ENCODE results near the gene FAHD1. TPM values are rescaled to one million over a fixed set of nuclear protein-coding genes. Genes with fewer than 3 reads are reported as not detected.

FAHD1 gene
- total RNA-seq, 1 donor from 2014 or later = 60.7 TPM

DNA sequence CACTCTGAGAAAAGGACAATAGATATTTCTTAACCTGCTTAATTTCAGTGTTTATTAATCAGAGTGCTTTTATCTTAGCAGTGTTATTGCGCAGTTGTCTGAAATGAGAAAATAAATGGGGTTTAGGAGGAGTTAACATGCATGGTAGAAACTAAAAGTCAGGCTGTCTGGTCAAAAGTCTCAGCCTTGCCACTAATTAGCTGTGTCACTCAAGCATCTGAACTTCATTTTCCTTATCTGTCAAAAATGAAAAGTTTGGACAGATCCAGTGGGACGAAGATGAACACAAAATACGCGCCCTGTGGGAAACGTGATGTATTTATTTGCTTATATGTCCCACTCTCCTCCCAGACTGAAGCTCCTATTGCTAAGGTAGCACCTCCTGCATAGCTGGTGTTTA, 51.2 kb downstream of the FAHD1 start:
- DNase-seq (ENCODE audit: extremely low read depth, low read depth, low spot score) = no peak

Other genes starting within 250 kb of the FAHD1 start
- 15.8 and 17.7 TPM in 2 replicates for gene IFT140, start 215.1 kb upstream of the FAHD1 start, total RNA-seq
- 11.8 and 18.4 TPM in 2 replicates for gene CRAMP1, start 214.8 kb upstream of the FAHD1 start, total RNA-seq
- gene JPT2, start 148.9 kb upstream of the FAHD1 start, total RNA-seq = 76.3 and 125 TPM in 2 replicates
- gene MAPK8IP3, start 121.0 kb upstream of the FAHD1 start, total RNA-seq = 47.0 and 75.6 TPM in 2 replicates
- gene NME3, start 55.7 kb upstream of the FAHD1 start, total RNA-seq = 70.4 and 72.6 TPM in 2 replicates
- 6.1 and 8.8 TPM in 2 replicates for gene EME2, start 54.4 kb upstream of the FAHD1 start, total RNA-seq
- 105 and 120 TPM in 2 replicates for gene MRPS34, start 54.1 kb upstream of the FAHD1 start, total RNA-seq
- 36.2 and 63.6 TPM in 2 replicates for gene SPSB3, start 44.6 kb upstream of the FAHD1 start, total RNA-seq
- 114 and 135 TPM in 2 replicates for gene NUBP2, start 44.2 kb upstream of the FAHD1 start, total RNA-seq
- not detected in 2 replicates for gene IGFALS, start 33.5 kb upstream of the FAHD1 start, total RNA-seq
- gene HAGH, start 381 bp upstream of the FAHD1 start, total RNA-seq = 91.5 and 116 TPM in 2 replicates
- 0.10 and 0.88 TPM in 2 replicates for gene MEIOB, start 45.0 kb downstream of the FAHD1 start, total RNA-seq
- gene HS3ST6, start 91.2 kb downstream of the FAHD1 start, total RNA-seq = not detected in 2 replicates
- gene MSRB1, start 116.0 kb downstream of the FAHD1 start, total RNA-seq = 12.8 and 18.4 TPM in 2 replicates
- not detected in 2 replicates for gene RPL3L, start 127.5 kb downstream of the FAHD1 start, total RNA-seq
- 262 and 265 TPM in 2 replicates for gene NDUFB10, start 132.3 kb downstream of the FAHD1 start, total RNA-seq
- gene RPS2, start 137.6 kb downstream of the FAHD1 start, total RNA-seq = 2,366 and 3,192 TPM in 2 replicates
- gene RNF151, start 139.7 kb downstream of the FAHD1 start, total RNA-seq = not detected in 2 replicates
- gene TBL3, start 144.8 kb downstream of the FAHD1 start, total RNA-seq = 50.7 and 59.4 TPM in 2 replicates
- gene NOXO1, start 154.3 kb downstream of the FAHD1 start, total RNA-seq = 0.58 TPM in 1 of 2 replicates, not detected in the other
- gene GFER, start 157.0 kb downstream of the FAHD1 start, total RNA-seq = 18.7 and 22.2 TPM in 2 replicates
- 5.6 and 9.6 TPM in 2 replicates for gene SYNGR3, start 162.8 kb downstream of the FAHD1 start, total RNA-seq
- 60.8 and 83.9 TPM in 2 replicates for gene ZNF598, start 182.6 kb downstream of the FAHD1 start, total RNA-seq
- 0.35 and 1.0 TPM in 2 replicates for gene NPW, start 192.6 kb downstream of the FAHD1 start, total RNA-seq
- 49.5 and 94.2 TPM in 2 replicates for gene NHERF2, start 199.7 kb downstream of the FAHD1 start, total RNA-seq
- 22.6 and 30.5 TPM in 2 replicates for gene NTHL1, start 220.6 kb downstream of the FAHD1 start, total RNA-seq
- 56.5 and 83.0 TPM in 2 replicates for gene TSC2, start 220.8 kb downstream of the FAHD1 start, total RNA-seq

All from glomerular endothelial cell (primary cell).